ENCODE results near the gene ST3GAL3.

DNA sequence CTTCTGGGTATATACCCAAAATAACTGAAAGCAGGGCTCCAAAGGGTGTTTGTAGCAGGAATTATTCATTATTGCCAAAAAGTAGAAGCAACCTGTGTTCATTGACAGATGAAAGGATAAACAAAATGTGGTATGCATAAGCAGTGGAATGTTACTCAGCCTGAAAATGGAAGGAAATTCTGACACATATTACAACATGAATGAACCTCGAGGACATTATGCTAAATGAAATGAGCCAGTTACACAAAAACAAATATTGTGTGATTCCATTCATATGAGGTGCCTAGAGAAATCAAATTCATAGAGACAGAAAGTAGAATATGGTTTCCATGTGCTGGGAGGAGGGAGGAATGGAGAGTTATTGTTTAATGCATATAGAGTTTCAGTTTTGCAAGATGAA, 140.0 kb downstream of the ST3GAL3 start:
- no peak for TF ChIP-seq POLR2A (IDR thresholded peaks at IDR 0.05)
- TF ChIP-seq, protein P1, sequence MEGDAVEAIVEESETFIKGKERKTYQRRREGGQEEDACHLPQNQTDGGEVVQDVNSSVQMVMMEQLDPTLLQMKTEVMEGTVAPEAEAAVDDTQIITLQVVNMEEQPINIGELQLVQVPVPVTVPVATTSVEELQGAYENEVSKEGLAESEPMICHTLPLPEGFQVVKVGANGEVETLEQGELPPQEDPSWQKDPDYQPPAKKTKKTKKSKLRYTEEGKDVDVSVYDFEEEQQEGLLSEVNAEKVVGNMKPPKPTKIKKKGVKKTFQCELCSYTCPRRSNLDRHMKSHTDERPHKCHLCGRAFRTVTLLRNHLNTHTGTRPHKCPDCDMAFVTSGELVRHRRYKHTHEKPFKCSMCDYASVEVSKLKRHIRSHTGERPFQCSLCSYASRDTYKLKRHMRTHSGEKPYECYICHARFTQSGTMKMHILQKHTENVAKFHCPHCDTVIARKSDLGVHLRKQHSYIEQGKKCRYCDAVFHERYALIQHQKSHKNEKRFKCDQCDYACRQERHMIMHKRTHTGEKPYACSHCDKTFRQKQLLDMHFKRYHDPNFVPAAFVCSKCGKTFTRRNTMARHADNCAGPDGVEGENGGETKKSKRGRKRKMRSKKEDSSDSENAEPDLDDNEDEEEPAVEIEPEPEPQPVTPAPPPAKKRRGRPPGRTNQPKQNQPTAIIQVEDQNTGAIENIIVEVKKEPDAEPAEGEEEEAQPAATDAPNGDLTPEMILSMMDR (IDR thresholded peaks at IDR 0.05), result no peak

Data from uterus (tissue), 2 donors.